PFSK-1 (cell line): ENCODE results near the gene SLC9A9.

Experiments used
- FOXP2 ChIP-seq: optimal IDR thresholded peaks from 2 replicates; pipeline ENCODE3; 2011; ENCODE audit warnings: borderline replicate concordance, control low read depth, inconsistent platforms; ENCODE audit not compliant: insufficient read depth; ENCODE audit errors: extremely low read length, extremely low read depth
- POLR2AphosphoS5 ChIP-seq: IDR thresholded peaks from 2 replicates; pipeline ENCODE4 v1.6.1; 2012; ENCODE audit warnings: low read depth, mild to moderate bottlenecking, control low read depth, low read length, moderate library complexity
- REST ChIP-seq, 2 experiments: IDR thresholded peaks; 2 replicates each; pipeline versions ENCODE4 v1.6.1 to v1.8.0; 2011 to 2012; ENCODE audit warnings: low read depth in 2 of 2, low read length in 2 of 2, control low read depth in 1 of 2, inconsistent platforms in 1 of 2, mild to moderate bottlenecking in 1 of 2, moderate library complexity in 1 of 2; ENCODE audit not compliant: insufficient read depth in 1 of 2
- SIN3A ChIP-seq: IDR thresholded peaks from 2 replicates; pipeline ENCODE4 v1.6.1; 2012; ENCODE audit warnings: mild to moderate bottlenecking, low read length, moderate library complexity, borderline replicate concordance; ENCODE audit not compliant: insufficient read depth
- TAF1 ChIP-seq: IDR thresholded peaks from 2 replicates; pipeline ENCODE4 v1.6.1; 2012; ENCODE audit warnings: low read length, control low read depth, borderline replicate concordance; ENCODE audit not compliant: insufficient read depth

Gene SLC9A9

GRCh38 chr3:143837076-143837475, 11.2 kb downstream of the SLC9A9 start:
- no peak for TF ChIP-seq REST (IDR thresholded peaks at IDR 0.05; ENCODE audit: insufficient read depth in 1 of 2, low read depth in 2 of 2, low read length in 2 of 2)
- no peak for TF ChIP-seq SIN3A
- no peak for TF ChIP-seq FOXP2
- TF ChIP-seq TAF1 = no peak
- no peak for TF ChIP-seq POLR2AphosphoS5

- TF ChIP-seq REST (IDR thresholded peaks at IDR 0.05; ENCODE audit: insufficient read depth in 1 of 2, low read depth in 2 of 2, low read length in 2 of 2) (no peak), TAF1 (no peak), SIN3A (no peak), FOXP2 (no peak), POLR2AphosphoS5 (no peak)
These were observed 13.0 kb downstream of the SLC9A9 start for GRCh38 chr3:143835312-143835711.

- TF ChIP-seq REST (IDR thresholded peaks at IDR 0.05; ENCODE audit: insufficient read depth in 1 of 2, low read depth in 2 of 2, low read length in 2 of 2) (no peak), TAF1 (no peak)
These were observed 15.8 kb downstream of the SLC9A9 start for GRCh38 chr3:143832433-143832832.

- no peak for TF ChIP-seq REST (IDR thresholded peaks at IDR 0.05; ENCODE audit: insufficient read depth in 1 of 2, low read depth in 2 of 2, low read length in 2 of 2)
- TF ChIP-seq SIN3A = no peak
- no peak for TF ChIP-seq POLR2AphosphoS5
- no peak for TF ChIP-seq FOXP2
- no peak for TF ChIP-seq TAF1
These were observed 16.3 kb downstream of the SLC9A9 start for GRCh38 chr3:143831994-143832393.

GRCh38 chr3:143831208-143831607, 17.1 kb downstream of the SLC9A9 start:
- TF ChIP-seq TAF1 (no peak), REST (IDR thresholded peaks at IDR 0.05; ENCODE audit: insufficient read depth in 1 of 2, low read depth in 2 of 2, low read length in 2 of 2) (no peak)
